HepG2 (cell line): ENCODE measurements around the gene RECK. TPM values are rescaled to one million over a fixed set of nuclear protein-coding genes. Genes with fewer than 3 reads are reported as not detected.

ENCODE experiments used
- ATAC-seq: fragments of 200-7000 bp; cut with Tn5 transposase; 3 replicates; pipeline ENCODE4 v1.9.1; 2020; ENCODE audit warnings: mild to moderate bottlenecking, moderate library complexity
- BruUV-seq: library from RNA; stranded (reverse); fragments of 400-500 nt; replicated peaks from 2 replicates; lab custom pipeline; 2021; lab: Mats Ljungman, UMichigan
- CTCF ChIA-PET: fragments of 300-600 bp; formaldehyde crosslinking; extraction: SDS; loops from one replicate; lab custom pipeline; 2021; ENCODE audit warnings: low total read pairs, inconsistent platforms, low intra/inter-chr PET ratio; lab: Yijun Ruan, JAX
- POLR2A ChIA-PET: fragments of 350-600 bp; sonication (Branson Sonifier 250); formaldehyde crosslinking; loops from one replicate; lab custom pipeline; 2020; ENCODE audit warnings: antibody characterized with exemption, inconsistent platforms; lab: Yijun Ruan, JAX
- DNase-seq: peaks from one replicate; pipeline ENCODE4 v3.0.0-alpha.2; 2015; ENCODE audit warnings: low spot score
- FAIRE-seq: peaks from 3 replicates; lab custom pipeline; 2011; peaks lifted over from hg19 to GRCh38; lab: Jason Lieb, UNC
- H2AFZ ChIP-seq: one replicate; pipeline ENCODE4 v1.6.1; 2011; ENCODE audit warnings: low read length, inconsistent platforms
- H3K27ac ChIP-seq: fragments of 300-600 bp; 3 replicates; pipeline ENCODE4 v1.8.0; 2011; ENCODE audit warnings: mixed run types, mild to moderate bottlenecking, mixed read lengths, low read length, inconsistent platforms; ENCODE audit not compliant: insufficient read depth; ENCODE audit errors: extremely low read length
- H3K27me3 ChIP-seq, 2 experiments: fragments of 200-600 bp in 1 of 2; 2 replicates in 1 of 2; 3 replicates in 1 of 2; pipeline versions ENCODE4 v1.6.0 to v1.8.0; 2011; ENCODE audit warnings: low read length in 2 of 2, mild to moderate bottlenecking in 2 of 2, moderate library complexity in 2 of 2, inconsistent platforms in 1 of 2; ENCODE audit not compliant: insufficient read depth in 2 of 2, control insufficient read depth in 1 of 2
- H3K36me3 ChIP-seq, 2 experiments: fragments of 200-600 bp in 1 of 2; replicated peaks in 1 of 2; 2 replicates in 1 of 2; 3 replicates in 1 of 2; pipeline versions ENCODE4 v1.5.1 to v1.8.0; 2011; ENCODE audit warnings: low read length in 2 of 2, inconsistent platforms in 1 of 2; ENCODE audit not compliant: insufficient read depth in 2 of 2, control insufficient read depth in 1 of 2
- H3K4me1 ChIP-seq: 2 replicates; pipeline ENCODE4 v1.5.1; 2012; ENCODE audit warnings: low read length, inconsistent platforms; ENCODE audit not compliant: insufficient read depth
- H3K4me2 ChIP-seq: 2 replicates; pipeline ENCODE4 v1.6.0; 2011; ENCODE audit warnings: low read depth, low read length, inconsistent platforms
- H3K4me3 ChIP-seq, 3 experiments: fragments of 200-600 bp in 1 of 3; sonication (generic), shearing (Covaris generic) in 1 of 3; replicated peaks in 1 of 3; 2 replicates each; pipeline ENCODE4 v1.5.1; 2011 to 2016; ENCODE audit warnings: low read length in 3 of 3, inconsistent platforms in 2 of 3, low read depth in 2 of 3, mild to moderate bottlenecking in 2 of 3, control low read depth in 1 of 3, mixed read lengths in 1 of 3; ENCODE audit not compliant: insufficient read depth in 1 of 3
- H3K79me2 ChIP-seq: one replicate; pipeline ENCODE4 v1.6.1; 2011; ENCODE audit warnings: low read length, inconsistent platforms; ENCODE audit not compliant: insufficient read depth
- H3K9ac ChIP-seq: 2 replicates; pipeline ENCODE4 v1.6.0; 2011; ENCODE audit warnings: mild to moderate bottlenecking, low read depth, low read length, inconsistent platforms; ENCODE audit not compliant: insufficient read depth
- H3K9me3 ChIP-seq: 2 replicates; pipeline ENCODE4 v1.5.1; 2012; ENCODE audit warnings: mild to moderate bottlenecking, low read length
- H4K20me1 ChIP-seq: 2 replicates; pipeline ENCODE4 v1.6.0; 2011; ENCODE audit warnings: inconsistent platforms, mild to moderate bottlenecking, low read length, moderate library complexity; ENCODE audit not compliant: insufficient read depth
- AKNA ChIP-seq: sonication (generic); formaldehyde crosslinking; IDR thresholded peaks from 2 replicates; pipeline ENCODE4 v1.4.0; 2020; ENCODE audit warnings: missing genetic modification reagents, borderline replicate concordance
- TSC22D2 ChIP-seq: sonication (generic); formaldehyde crosslinking; IDR thresholded peaks from 2 replicates; pipeline ENCODE4 v1.5.1; 2020; ENCODE audit warnings: missing genetic modification reagents, mild to moderate bottlenecking, borderline replicate concordance
- ZFP91 ChIP-seq: sonication (generic); formaldehyde crosslinking; IDR thresholded peaks from 2 replicates; pipeline ENCODE4 v1.9.0; 2022; ENCODE audit warnings: missing genetic modification reagents, mild to moderate bottlenecking, borderline replicate concordance
- ZHX2 ChIP-seq, 2 experiments: sonication (generic) in 1 of 2; formaldehyde crosslinking in 1 of 2; IDR thresholded peaks; 2 replicates each; pipeline versions ENCODE4 v1.6.1 to v1.9.0; 2014 to 2022; ENCODE audit warnings: antibody characterized with exemption in 1 of 2, borderline replicate concordance in 1 of 2, inconsistent platforms in 1 of 2, low read depth in 1 of 2, missing genetic modification reagents in 1 of 2
- WGBS: methylation state at CpG from one replicate; pipeline ENCODE4 v1.1.6; 2017; ENCODE audit warnings: low lambda C conversion rate; 5-methylcytosine and 5-hydroxymethylcytosine counted together
- in situ Hi-C: cut with HindIII; loops from 2 replicates; pipeline ENCODE4 v1.10.0; 2017; ENCODE audit warnings: low pct_unique_long_range_greater_than_20kb; ENCODE audit not compliant: extremely low pct_ligation_motif_present
- intact Hi-C: fragments of 100-400 bp; cut with micrococcal nuclease; formaldehyde crosslinking; loops from one replicate; pipeline ENCODE4 v1.10.0; 2022; ENCODE audit not compliant: unreplicated experiment
- polyA plus RNA-seq, 8 experiments: library from polyadenylated mRNA; depleted of rRNA in 3 of 8; stranded (reverse) in 7 of 8; unstranded in 1 of 8; fragments of >200 nt; fragmentation: Illumina TruSeq in 4 of 8; extraction: Trizol in 4 of 8; gene quantifications; 2 replicates each; pipeline versions ENCODE4 v1.2.1 to v1.2.3, GENCODE V29; 2011 to 2016; ENCODE audit warnings: low read depth in 4 of 8, missing spikeins in 1 of 8, mixed read lengths in 1 of 8; ENCODE audit not compliant: insufficient read depth in 1 of 8
- total RNA-seq, 5 experiments: library from RNA; depleted of rRNA; stranded (reverse); fragments of >200 nt; fragmentation: Illumina TruSeq; extraction: Trizol; gene quantifications; 2 replicates each; pipeline ENCODE4 v1.2.3, GENCODE V29; 2016; ENCODE audit warnings: low read depth in 1 of 5
- TF ChIP-seq, protein P1 (sequence below): sonication (generic); formaldehyde crosslinking; IDR thresholded peaks from 2 replicates; pipeline ENCODE4 v1.9.0; 2021; ENCODE audit warnings: missing genetic modification reagents, borderline replicate concordance

RECK gene
- total and polyA plus RNA-seq, 2 of the 13 experiments (the other 11 are each of a cell fraction or from before 2014, with no cell fraction given): 3.1 to 4.8 TPM

GRCh38 chr9:36110434-36110833 is 73.7 kb downstream of the RECK start (continued):
- TF ChIP-seq ZFP91 (CRISPR knock-in tag): no peak
- no peak for TF ChIP-seq TSC22D2 (CRISPR knock-in tag)
- no peak for TF ChIP-seq ZHX2 (IDR thresholded peaks at IDR 0.05; ENCODE audit: low read depth)
- TF ChIP-seq ZHX2 (CRISPR knock-in tag; IDR thresholded peaks at IDR 0.05; ENCODE audit: borderline replicate concordance): no peak

DNA sequence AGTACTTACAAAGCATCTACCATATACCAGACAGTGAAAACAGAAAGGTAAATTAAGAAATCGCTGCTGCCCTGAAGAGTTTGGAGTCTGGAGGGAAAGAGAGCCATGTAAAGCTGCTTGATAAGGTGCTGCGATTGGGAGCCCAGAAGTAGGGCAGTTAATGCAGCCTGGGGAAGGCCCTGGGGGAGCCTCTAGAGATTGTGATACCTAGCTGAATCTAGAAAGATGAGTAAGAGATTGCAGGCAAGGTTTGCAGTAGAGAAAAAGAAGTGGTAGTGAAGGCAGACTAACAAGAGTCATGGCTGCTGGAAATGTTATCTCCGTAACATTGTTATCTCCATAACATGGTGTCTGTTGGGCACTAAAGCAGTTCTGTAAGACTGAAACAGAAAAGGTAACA is 75.8 kb downstream of the RECK start:
- Histone ChIP-seq H4K20me1 (no peaks in the 10 kb centered on the region), H3K4me1 (no peaks in the 10 kb centered on the region), H3K9me3 (no peaks in the 10 kb centered on the region), H3K4me3 (no peak overlapping the region), H3K27me3 (no peaks in the 10 kb centered on the region), H3K79me2 (no peaks in the 10 kb centered on the region), H2AFZ (no peak overlapping the region), H3K9ac (no peak overlapping the region), H3K4me2 (no peak overlapping the region), H3K36me3 (no peaks in the 10 kb centered on the region), H3K27ac (no peak overlapping the region)
- in situ Hi-C loops: no loop called here
- ATAC-seq (no peak), DNase-seq (no peak), FAIRE-seq (no peak)
- POLR2A ChIA-PET: no interaction called here
- CTCF ChIA-PET: no interaction called here
- intact Hi-C loops: no loop called here
- no TSS peak for BruUV-seq
- 47% methylated on average over 3 of the region's 3 CpGs for WGBS
- TF ChIP-seq AKNA (CRISPR knock-in tag): no peak
- TF ChIP-seq, protein P1, sequence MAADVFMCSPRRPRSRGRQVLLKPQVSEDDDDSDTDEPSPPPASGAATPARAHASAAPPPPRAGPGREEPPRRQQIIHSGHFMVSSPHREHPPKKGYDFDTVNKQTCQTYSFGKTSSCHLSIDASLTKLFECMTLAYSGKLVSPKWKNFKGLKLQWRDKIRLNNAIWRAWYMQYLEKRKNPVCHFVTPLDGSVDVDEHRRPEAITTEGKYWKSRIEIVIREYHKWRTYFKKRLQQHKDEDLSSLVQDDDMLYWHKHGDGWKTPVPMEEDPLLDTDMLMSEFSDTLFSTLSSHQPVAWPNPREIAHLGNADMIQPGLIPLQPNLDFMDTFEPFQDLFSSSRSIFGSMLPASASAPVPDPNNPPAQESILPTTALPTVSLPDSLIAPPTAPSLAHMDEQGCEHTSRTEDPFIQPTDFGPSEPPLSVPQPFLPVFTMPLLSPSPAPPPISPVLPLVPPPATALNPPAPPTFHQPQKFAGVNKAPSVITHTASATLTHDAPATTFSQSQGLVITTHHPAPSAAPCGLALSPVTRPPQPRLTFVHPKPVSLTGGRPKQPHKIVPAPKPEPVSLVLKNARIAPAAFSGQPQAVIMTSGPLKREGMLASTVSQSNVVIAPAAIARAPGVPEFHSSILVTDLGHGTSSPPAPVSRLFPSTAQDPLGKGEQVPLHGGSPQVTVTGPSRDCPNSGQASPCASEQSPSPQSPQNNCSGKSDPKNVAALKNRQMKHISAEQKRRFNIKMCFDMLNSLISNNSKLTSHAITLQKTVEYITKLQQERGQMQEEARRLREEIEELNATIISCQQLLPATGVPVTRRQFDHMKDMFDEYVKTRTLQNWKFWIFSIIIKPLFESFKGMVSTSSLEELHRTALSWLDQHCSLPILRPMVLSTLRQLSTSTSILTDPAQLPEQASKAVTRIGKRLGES (CRISPR knock-in tag): no peak
